A549 (cell line): ENCODE measurements around the gene LSM10.

Source experiments
- CEBPB ChIP-seq, 2 experiments: fragments of >200 bp in 1 of 2; sonication (Bioruptor Twin) in 1 of 2; formaldehyde crosslinking in 1 of 2; IDR thresholded peaks; 2 replicates each; pipeline ENCODE4 v1.6.1; 2012 to 2016
- CHD4 ChIP-seq: fragments of 200-600 bp; sonication (generic); IDR thresholded peaks from 2 replicates; pipeline ENCODE4 v1.6.1; 2016; ENCODE audit warnings: antibody characterized with exemption, mild to moderate bottlenecking, borderline replicate concordance
- EP300 ChIP-seq, 2 experiments: fragments of >200 bp; sonication (Bioruptor Twin); formaldehyde crosslinking; IDR thresholded peaks; 2 replicates in 1 of 2; 3 replicates in 1 of 2; pipeline ENCODE4 v1.6.1; 2016 to 2017
- MAFK ChIP-seq: fragments of 450-650 bp; IDR thresholded peaks from 2 replicates; pipeline ENCODE4 v1.6.1; 2014; ENCODE audit not compliant: partially characterized antibody
- RAD21 ChIP-seq, 2 experiments: fragments of >200 bp in 1 of 2; sonication (Bioruptor Twin) in 1 of 2; formaldehyde crosslinking in 1 of 2; IDR thresholded peaks in 1 of 2; conservative IDR thresholded peaks in 1 of 2; 2 replicates in 1 of 2; 3 replicates in 1 of 2; pipeline ENCODE4 v1.6.1; 2012 to 2018; ENCODE audit warnings: inconsistent platforms in 1 of 2
- RFX5 ChIP-seq: fragments of 450-650 bp; IDR thresholded peaks from 2 replicates; pipeline ENCODE4 v1.7.1; 2014; ENCODE audit warnings: antibody characterized with exemption, mild to moderate bottlenecking, moderate library complexity
- RNF2 ChIP-seq: fragments of 200-600 bp; sonication (generic); IDR thresholded peaks from 2 replicates; pipeline ENCODE4 v1.6.1; 2016; ENCODE audit warnings: low read depth, mild to moderate bottlenecking, antibody characterized with exemption, moderate library complexity, borderline replicate concordance
- TF ChIP-seq, protein P1 (sequence below): fragments of >200 bp; sonication (Bioruptor Twin); formaldehyde crosslinking; IDR thresholded peaks from 3 replicates; pipeline ENCODE4 v1.5.1; 2016
- TF ChIP-seq, protein P2 (sequence below): IDR thresholded peaks from 2 replicates; pipeline ENCODE4 v1.6.1; 2012
- TF ChIP-seq, protein P3 (sequence below): fragments of 200-600 bp; sonication (generic); IDR thresholded peaks from 2 replicates; pipeline ENCODE4 v1.6.1; 2016; ENCODE audit warnings: antibody characterized with exemption, mild to moderate bottlenecking, moderate library complexity

DNA sequence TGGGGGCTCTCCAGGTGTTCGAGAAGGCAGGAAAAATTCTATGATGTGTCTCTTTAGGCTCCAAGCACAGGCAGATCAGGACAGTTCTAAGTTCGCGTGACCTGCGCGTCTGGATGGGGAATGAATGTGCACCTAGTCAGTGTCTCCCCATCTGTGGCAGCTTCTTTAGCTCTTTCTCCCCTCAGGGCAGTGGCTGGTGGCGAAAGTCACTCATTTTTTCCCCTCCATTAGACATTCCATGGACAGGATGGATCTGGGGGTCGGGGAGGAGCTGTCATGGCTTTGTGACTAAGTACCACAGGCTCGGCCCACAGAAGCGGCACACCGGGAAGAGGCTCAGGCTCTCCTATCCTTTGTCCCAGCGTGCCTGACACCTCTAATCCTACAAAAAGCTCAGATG is 43.2 kb downstream of the LSM10 start:
- TF ChIP-seq, protein P1, sequence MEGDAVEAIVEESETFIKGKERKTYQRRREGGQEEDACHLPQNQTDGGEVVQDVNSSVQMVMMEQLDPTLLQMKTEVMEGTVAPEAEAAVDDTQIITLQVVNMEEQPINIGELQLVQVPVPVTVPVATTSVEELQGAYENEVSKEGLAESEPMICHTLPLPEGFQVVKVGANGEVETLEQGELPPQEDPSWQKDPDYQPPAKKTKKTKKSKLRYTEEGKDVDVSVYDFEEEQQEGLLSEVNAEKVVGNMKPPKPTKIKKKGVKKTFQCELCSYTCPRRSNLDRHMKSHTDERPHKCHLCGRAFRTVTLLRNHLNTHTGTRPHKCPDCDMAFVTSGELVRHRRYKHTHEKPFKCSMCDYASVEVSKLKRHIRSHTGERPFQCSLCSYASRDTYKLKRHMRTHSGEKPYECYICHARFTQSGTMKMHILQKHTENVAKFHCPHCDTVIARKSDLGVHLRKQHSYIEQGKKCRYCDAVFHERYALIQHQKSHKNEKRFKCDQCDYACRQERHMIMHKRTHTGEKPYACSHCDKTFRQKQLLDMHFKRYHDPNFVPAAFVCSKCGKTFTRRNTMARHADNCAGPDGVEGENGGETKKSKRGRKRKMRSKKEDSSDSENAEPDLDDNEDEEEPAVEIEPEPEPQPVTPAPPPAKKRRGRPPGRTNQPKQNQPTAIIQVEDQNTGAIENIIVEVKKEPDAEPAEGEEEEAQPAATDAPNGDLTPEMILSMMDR: no peak
- TF ChIP-seq RAD21 (conservative IDR thresholded peaks at IDR 0.05 in 1 of 2, IDR thresholded peaks at IDR 0.05 in 1 of 2) (no peak), CEBPB (IDR thresholded peaks at IDR 0.05) (no peak), MAFK (no peak), RNF2 (no peak), RFX5 (no peak), EP300 (IDR thresholded peaks at IDR 0.05) (no peak), CHD4 (no peak)
- TF ChIP-seq, protein P2, sequence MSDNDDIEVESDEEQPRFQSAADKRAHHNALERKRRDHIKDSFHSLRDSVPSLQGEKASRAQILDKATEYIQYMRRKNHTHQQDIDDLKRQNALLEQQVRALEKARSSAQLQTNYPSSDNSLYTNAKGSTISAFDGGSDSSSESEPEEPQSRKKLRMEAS: no peak
- TF ChIP-seq, protein P3, sequence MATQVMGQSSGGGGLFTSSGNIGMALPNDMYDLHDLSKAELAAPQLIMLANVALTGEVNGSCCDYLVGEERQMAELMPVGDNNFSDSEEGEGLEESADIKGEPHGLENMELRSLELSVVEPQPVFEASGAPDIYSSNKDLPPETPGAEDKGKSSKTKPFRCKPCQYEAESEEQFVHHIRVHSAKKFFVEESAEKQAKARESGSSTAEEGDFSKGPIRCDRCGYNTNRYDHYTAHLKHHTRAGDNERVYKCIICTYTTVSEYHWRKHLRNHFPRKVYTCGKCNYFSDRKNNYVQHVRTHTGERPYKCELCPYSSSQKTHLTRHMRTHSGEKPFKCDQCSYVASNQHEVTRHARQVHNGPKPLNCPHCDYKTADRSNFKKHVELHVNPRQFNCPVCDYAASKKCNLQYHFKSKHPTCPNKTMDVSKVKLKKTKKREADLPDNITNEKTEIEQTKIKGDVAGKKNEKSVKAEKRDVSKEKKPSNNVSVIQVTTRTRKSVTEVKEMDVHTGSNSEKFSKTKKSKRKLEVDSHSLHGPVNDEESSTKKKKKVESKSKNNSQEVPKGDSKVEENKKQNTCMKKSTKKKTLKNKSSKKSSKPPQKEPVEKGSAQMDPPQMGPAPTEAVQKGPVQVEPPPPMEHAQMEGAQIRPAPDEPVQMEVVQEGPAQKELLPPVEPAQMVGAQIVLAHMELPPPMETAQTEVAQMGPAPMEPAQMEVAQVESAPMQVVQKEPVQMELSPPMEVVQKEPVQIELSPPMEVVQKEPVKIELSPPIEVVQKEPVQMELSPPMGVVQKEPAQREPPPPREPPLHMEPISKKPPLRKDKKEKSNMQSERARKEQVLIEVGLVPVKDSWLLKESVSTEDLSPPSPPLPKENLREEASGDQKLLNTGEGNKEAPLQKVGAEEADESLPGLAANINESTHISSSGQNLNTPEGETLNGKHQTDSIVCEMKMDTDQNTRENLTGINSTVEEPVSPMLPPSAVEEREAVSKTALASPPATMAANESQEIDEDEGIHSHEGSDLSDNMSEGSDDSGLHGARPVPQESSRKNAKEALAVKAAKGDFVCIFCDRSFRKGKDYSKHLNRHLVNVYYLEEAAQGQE: no peak
